H1 (cell line): ENCODE measurements around the gene SLC52A3. TPM values are rescaled to one million over a fixed set of nuclear protein-coding genes. Genes with fewer than 3 reads are reported as not detected.

Experiments used
- BCL11A ChIP-seq, 2 experiments: IDR thresholded peaks; one replicate each; pipeline ENCODE4 v1.6.1; 2011; ENCODE audit warnings: low read depth in 2 of 2, low read length in 2 of 2, mild to moderate bottlenecking in 2 of 2
- CREB1 ChIP-seq: IDR thresholded peaks from 2 replicates; pipeline ENCODE4 v1.6.1; 2012; ENCODE audit warnings: inconsistent platforms
- JUND ChIP-seq: IDR thresholded peaks from 2 replicates; pipeline ENCODE4 v1.6.1; 2011; ENCODE audit warnings: mild to moderate bottlenecking, improper control_type of control experiment, low read length
- RAD21 ChIP-seq, 2 experiments: IDR thresholded peaks in 1 of 2; conservative IDR thresholded peaks in 1 of 2; 2 replicates each; pipeline ENCODE4 v1.6.1; 2011; ENCODE audit warnings: low read depth in 2 of 2, low read length in 2 of 2, improper control_type of control experiment in 1 of 2, inconsistent platforms in 1 of 2, mild to moderate bottlenecking in 1 of 2, moderate library complexity in 1 of 2
- RBBP5 ChIP-seq: IDR thresholded peaks from 2 replicates; pipeline ENCODE4 v1.7.1; 2012; ENCODE audit warnings: low read depth, mild to moderate bottlenecking, inconsistent platforms, low read length, moderate library complexity, borderline replicate concordance
- RFX5 ChIP-seq: IDR thresholded peaks from 2 replicates; pipeline ENCODE4 v1.6.1; 2011; ENCODE audit warnings: low read depth, low read length, improper control_type of control experiment, borderline replicate concordance
- SUZ12 ChIP-seq: fragments of 200-600 bp; sonication (generic); IDR thresholded peaks from 2 replicates; pipeline ENCODE4 v1.6.1; 2012; ENCODE audit warnings: mild to moderate bottlenecking, inconsistent platforms, low read length, moderate library complexity, mixed read lengths
- TAF1 ChIP-seq: IDR thresholded peaks from 2 replicates; pipeline ENCODE4 v1.6.1; 2011; ENCODE audit warnings: mild to moderate bottlenecking, low read depth, low read length
- polyA plus RNA-seq, 7 experiments: library from polyadenylated mRNA; depleted of rRNA in 3 of 7; stranded (reverse) in 5 of 7; unstranded in 2 of 7; fragments of >200 nt in 5 of 7; fragments of 200-250 nt in 2 of 7; gene quantifications; 1 replicate in 5 of 7; 2 replicates in 1 of 7; 4 replicates in 1 of 7; pipeline versions ENCODE4 v1.2.1 to v1.2.3, GENCODE V29; 2011 to 2013; ENCODE audit warnings: missing spikeins in 2 of 7, mixed read lengths in 2 of 7
- total RNA-seq: library from RNA; stranded (reverse); fragmentation: NEBNext Ultra II Directional; extraction: Animal tissue kit (Norgen Biotek cat#: 25700); gene quantifications from 2 replicates; pipeline ENCODE4 v1.2.1, GENCODE V29; 2021

SLC52A3 gene
- total and polyA plus RNA-seq, 2 of the 8 experiments (the other 6 are each of a cell fraction or from before 2014, with no cell fraction given) = 2.3 to 4.2 TPM

- TF ChIP-seq RFX5 = no peak
- no peak for TF ChIP-seq CREB1
- no peak for TF ChIP-seq RBBP5
- TF ChIP-seq TAF1 = no peak
- TF ChIP-seq SUZ12 = no peak
- no peak for TF ChIP-seq JUND
- TF ChIP-seq BCL11A (IDR thresholded peaks at IDR 0.05; ENCODE audit: low read depth in 2 of 2, low read length in 2 of 2) = no peak
- TF ChIP-seq RAD21 (IDR thresholded peaks at IDR 0.05 in 1 of 2, conservative IDR thresholded peaks at IDR 0.05 in 1 of 2; ENCODE audit: low read depth in 2 of 2, low read length in 2 of 2) = no peak
- TF ChIP-seq, all 59 proteins: peak for 0
These were observed 4.0 kb downstream of the SLC52A3 start (continued) for GRCh38 chr20:764255-764654.
